HepG2 (cell line): ENCODE data around the gene IGLON5. TPM values are rescaled to one million over a fixed set of nuclear protein-coding genes. Genes with fewer than 3 reads are reported as not detected.

Experiments used
- ADNP ChIP-seq: sonication (generic); formaldehyde crosslinking; IDR thresholded peaks from 2 replicates; pipeline ENCODE4 v1.4.0; 2020; ENCODE audit warnings: missing genetic modification reagents
- AGO2 ChIP-seq: fragments of 200-400 bp; formaldehyde crosslinking; optimal IDR thresholded peaks from 2 replicates; pipeline ENCODE3; 2017; ENCODE audit warnings: mild to moderate bottlenecking, low read depth, low read length, moderate library complexity
- ASH2L ChIP-seq: fragments of 300-600, 200-600 bp; sonication (generic); IDR thresholded peaks from 2 replicates; pipeline ENCODE4 v1.7.0; 2017; ENCODE audit warnings: low read depth, mild to moderate bottlenecking, moderate library complexity, mixed read lengths, low read length; ENCODE audit not compliant: insufficient read length
- CBX5 ChIP-seq: sonication (generic); formaldehyde crosslinking; IDR thresholded peaks from 2 replicates; pipeline ENCODE4 v1.4.0; 2020; ENCODE audit warnings: missing genetic modification reagents, borderline replicate concordance
- FOSL1 ChIP-seq: sonication (generic); formaldehyde crosslinking; IDR thresholded peaks from 2 replicates; pipeline ENCODE4 v1.9.0; 2021; ENCODE audit warnings: missing genetic modification reagents, borderline replicate concordance
- GZF1 ChIP-seq: sonication (generic); formaldehyde crosslinking; IDR thresholded peaks from 2 replicates; pipeline ENCODE4 v1.5.1; 2020; ENCODE audit warnings: mild to moderate bottlenecking, missing genetic modification reagents
- MEIS2 ChIP-seq: sonication (generic); formaldehyde crosslinking; IDR thresholded peaks from 2 replicates; pipeline ENCODE4 v1.9.0; 2021; ENCODE audit warnings: mild to moderate bottlenecking, missing genetic modification reagents
- PHF8 ChIP-seq: sonication (generic); formaldehyde crosslinking; IDR thresholded peaks from 2 replicates; pipeline ENCODE4 v1.5.0; 2020; ENCODE audit warnings: missing genetic modification reagents
- RARG ChIP-seq: sonication (generic); formaldehyde crosslinking; IDR thresholded peaks from 2 replicates; pipeline ENCODE4 v1.4.0; 2020; ENCODE audit warnings: low read depth, mild to moderate bottlenecking, missing genetic modification reagents
- SMAD3 ChIP-seq: sonication (generic); formaldehyde crosslinking; IDR thresholded peaks from 2 replicates; pipeline ENCODE4 v1.4.0; 2020; ENCODE audit warnings: missing genetic modification reagents
- SPEN ChIP-seq: sonication (generic); formaldehyde crosslinking; IDR thresholded peaks from 2 replicates; pipeline ENCODE4 v1.5.1; 2020; ENCODE audit warnings: low read depth, mild to moderate bottlenecking, missing genetic modification reagents
- SRF ChIP-seq: IDR thresholded peaks from 2 replicates; pipeline ENCODE4 v1.6.1; 2011; ENCODE audit warnings: mild to moderate bottlenecking, low read depth, low read length, moderate library complexity
- SRY ChIP-seq: sonication (generic); formaldehyde crosslinking; IDR thresholded peaks from 2 replicates; pipeline ENCODE4 v1.8.0; 2022; ENCODE audit warnings: mild to moderate bottlenecking, missing genetic modification reagents
- TAF1 ChIP-seq: sonication (generic); formaldehyde crosslinking; IDR thresholded peaks from 2 replicates; pipeline ENCODE4 v1.4.0; 2020; ENCODE audit warnings: missing genetic modification reagents
- TFE3 ChIP-seq: IDR thresholded peaks from 2 replicates; pipeline ENCODE4 v1.6.1; 2016
- THRA ChIP-seq: sonication (generic); formaldehyde crosslinking; IDR thresholded peaks from 2 replicates; pipeline ENCODE4 v1.4.0; 2020; ENCODE audit warnings: missing genetic modification reagents, borderline replicate concordance
- ZBTB21 ChIP-seq: sonication (generic); formaldehyde crosslinking; IDR thresholded peaks from 2 replicates; pipeline ENCODE4 v1.4.0; 2020; ENCODE audit warnings: missing genetic modification reagents
- ZBTB38 ChIP-seq: sonication (generic); formaldehyde crosslinking; IDR thresholded peaks from 2 replicates; pipeline ENCODE4 v1.5.1; 2020; ENCODE audit warnings: mild to moderate bottlenecking, missing genetic modification reagents
- ZBTB39 ChIP-seq: sonication (generic); formaldehyde crosslinking; IDR thresholded peaks from 2 replicates; pipeline ENCODE4 v1.5.0; 2020; ENCODE audit warnings: missing genetic modification reagents
- ZNF234 ChIP-seq: sonication (generic); formaldehyde crosslinking; conservative IDR thresholded peaks from 2 replicates; pipeline ENCODE4 v1.5.1; 2020; ENCODE audit warnings: mild to moderate bottlenecking, missing genetic modification reagents
- ZNF256 ChIP-seq: sonication (generic); formaldehyde crosslinking; conservative IDR thresholded peaks from 2 replicates; pipeline ENCODE4 v1.4.0; 2020; ENCODE audit warnings: missing genetic modification reagents
- ZNF331 ChIP-seq: sonication (generic); formaldehyde crosslinking; IDR thresholded peaks from 2 replicates; pipeline ENCODE4 v1.4.0; 2020; ENCODE audit warnings: missing genetic modification reagents
- ZNF34 ChIP-seq: sonication (generic); formaldehyde crosslinking; IDR thresholded peaks from 2 replicates; pipeline ENCODE4 v1.4.0; 2020; ENCODE audit warnings: mild to moderate bottlenecking, missing genetic modification reagents, borderline replicate concordance
- ZNF605 ChIP-seq: sonication (generic); formaldehyde crosslinking; IDR thresholded peaks from 2 replicates; pipeline ENCODE4 v1.8.0; 2022; ENCODE audit warnings: mild to moderate bottlenecking, missing genetic modification reagents
- ZSCAN20 ChIP-seq: sonication (generic); formaldehyde crosslinking; IDR thresholded peaks from 2 replicates; pipeline ENCODE4 v1.4.0; 2020; ENCODE audit warnings: missing genetic modification reagents, mild to moderate bottlenecking, borderline replicate concordance
- ZSCAN5A ChIP-seq: sonication (generic); formaldehyde crosslinking; IDR thresholded peaks from 2 replicates; pipeline ENCODE4 v1.8.0; 2022; ENCODE audit warnings: mild to moderate bottlenecking, missing genetic modification reagents, borderline replicate concordance
- polyA plus RNA-seq, 8 experiments: library from polyadenylated mRNA; depleted of rRNA in 3 of 8; stranded (reverse) in 7 of 8; unstranded in 1 of 8; fragments of >200 nt; fragmentation: Illumina TruSeq in 4 of 8; extraction: Trizol in 4 of 8; gene quantifications; 2 replicates each; pipeline versions ENCODE4 v1.2.1 to v1.2.3, GENCODE V29; 2011 to 2016; ENCODE audit warnings: low read depth in 4 of 8, missing spikeins in 1 of 8, mixed read lengths in 1 of 8; ENCODE audit not compliant: insufficient read depth in 1 of 8
- total RNA-seq, 5 experiments: library from RNA; depleted of rRNA; stranded (reverse); fragments of >200 nt; fragmentation: Illumina TruSeq; extraction: Trizol; gene quantifications; 2 replicates each; pipeline ENCODE4 v1.2.3, GENCODE V29; 2016; ENCODE audit warnings: low read depth in 1 of 5

The IGLON5 gene
- total and polyA plus RNA-seq, 2 of the 13 experiments (the other 11 are each of a cell fraction or from before 2014, with no cell fraction given), result 0.04 to 5.7 TPM

GRCh38 chr19:51356159-51356801 lies 44.8 kb downstream of the IGLON5 start (continued):
- TF ChIP-seq ZBTB38 (CRISPR knock-in tag), result peak; percentile 57; the same call in 1 of the 2 replicates
- no peak for TF ChIP-seq RARG (CRISPR knock-in tag)
- TF ChIP-seq ZSCAN20 (CRISPR knock-in tag), result no peak
- TF ChIP-seq MEIS2 (CRISPR knock-in tag), result no peak
- no peak for TF ChIP-seq ZNF256 (CRISPR knock-in tag)
- TF ChIP-seq SRF, result peak; percentile 86; the same call in 1 of the 2 replicates
- TF ChIP-seq AGO2, result no peak
- TF ChIP-seq TAF1 (CRISPR knock-in tag), result no peak
- TF ChIP-seq FOSL1 (CRISPR knock-in tag), result no peak
- TF ChIP-seq THRA, result peak; percentile 90
- TF ChIP-seq ZSCAN5A, result no peak
- TF ChIP-seq SRY (CRISPR knock-in tag), result no peak
- no peak for TF ChIP-seq ZBTB39 (CRISPR knock-in tag)
- no peak for TF ChIP-seq ZBTB21 (CRISPR knock-in tag)
- TF ChIP-seq SPEN (CRISPR knock-in tag), result peak; percentile 18; the same call in 1 of the 2 replicates
- TF ChIP-seq ZNF605 (CRISPR knock-in tag), result peak; percentile 82
- TF ChIP-seq ADNP (CRISPR knock-in tag), result no peak
- no peak for TF ChIP-seq SMAD3 (CRISPR knock-in tag)
- 0 out of 2 replicates have a peak, but pooled peaks have one; percentile 62 for TF ChIP-seq CBX5 (CRISPR knock-in tag)
- TF ChIP-seq ZNF34, result no peak
- TF ChIP-seq TFE3 (CRISPR knock-in tag), result peak; percentile 91
- TF ChIP-seq ZNF234 (CRISPR knock-in tag), result no peak
- TF ChIP-seq PHF8 (CRISPR knock-in tag), result peak; percentile 21; the same call in 1 of the 2 replicates
- TF ChIP-seq ASH2L, result peak; percentile 33
- TF ChIP-seq ZNF331 (CRISPR knock-in tag), result peak; percentile 56
- no peak for TF ChIP-seq GZF1 (CRISPR knock-in tag)
